ENCODE data around the gene PIAS4. TPM values are rescaled to one million over a fixed set of nuclear protein-coding genes. Genes with fewer than 3 reads are reported as not detected.

The PIAS4 gene
- total and polyA plus RNA-seq, 2 of the 13 experiments (the other 11 are each of a cell fraction or from before 2014, with no cell fraction given), result 9.0 to 20.1 TPM

- no peak overlapping the region for H3K4me3 ChIP-seq (replicated peaks in 1 of 3; ENCODE audit: insufficient read depth in 1 of 3, low read depth in 2 of 3, low read length in 3 of 3)
- H3K79me2 ChIP-seq (ENCODE audit: insufficient read depth, low read length), result peaks cover 50% of the 10 kb centered on the region
- ChIA-PET POLR2A (interaction anchor here (4.4 to 7.4 kb wide), 2 partner anchors 11 to 14 kb away, joined by 56 to 118 read pairs; partner anchors contain the start of gene DAPK3), CTCF (ENCODE audit: low intra/inter-chr PET ratio, low total read pairs) (no interaction called here)
- ATAC-seq (no peak), DNase-seq (ENCODE audit: low spot score) (no peak), FAIRE-seq (no peak)
- H3K4me1 ChIP-seq (ENCODE audit: insufficient read depth, low read length), result peaks cover 50% of the 10 kb centered on the region
- no TSS peak for BruUV-seq (replicated peaks)
- no peaks in the 10 kb centered on the region for H3K9me3 ChIP-seq (ENCODE audit: low read length)
- H2AFZ ChIP-seq (ENCODE audit: low read length), result no peak overlapping the region
- H3K9ac ChIP-seq (ENCODE audit: insufficient read depth, low read depth, low read length), result no peak overlapping the region
- 0 out of 2 replicates have a peak overlapping the region, but pooled peaks have one; percentile 5 for H3K4me2 ChIP-seq (ENCODE audit: low read depth, low read length)
- intact Hi-C loops (cut with micrococcal nuclease; ENCODE audit: unreplicated experiment) (no loop called here), in situ Hi-C loops (cut with HindIII; ENCODE audit: extremely low pct_ligation_motif_present, low pct_unique_long_range_greater_than_20kb) (no loop called here)
- no peak overlapping the region for H3K27ac ChIP-seq (ENCODE audit: extremely low read length, insufficient read depth, low read length)
- no peaks in the 10 kb centered on the region; a peak in 1 of 5 replicates for H3K27me3 ChIP-seq (ENCODE audit: control insufficient read depth in 1 of 2, insufficient read depth in 2 of 2, low read length in 2 of 2)
- WGBS (ENCODE audit: low lambda C conversion rate), result 97% methylated on average over 17 of the region's 39 CpGs
- H3K36me3 ChIP-seq (replicated peaks in 1 of 2; ENCODE audit: control insufficient read depth in 1 of 2, insufficient read depth in 2 of 2, low read length in 2 of 2), result peaks cover 64 to 73% of the 10 kb centered on the region in 2 experiments
- peaks cover 79% of the 10 kb centered on the region for H4K20me1 ChIP-seq (ENCODE audit: insufficient read depth, low read length)
- TF ChIP-seq AGO2 (optimal IDR thresholded peaks at IDR 0.05; ENCODE audit: low read depth, low read length), result peak; percentile 80
- TF ChIP-seq HNRNPL (IDR thresholded peaks at IDR 0.05; ENCODE audit: low read depth, low read length), result 0 out of 2 replicates have a peak, but pooled peaks have one; percentile 46
- TF ChIP-seq TERF1 (CRISPR knock-in tag; IDR thresholded peaks at IDR 0.05), result no peak
- TF ChIP-seq, protein P1, sequence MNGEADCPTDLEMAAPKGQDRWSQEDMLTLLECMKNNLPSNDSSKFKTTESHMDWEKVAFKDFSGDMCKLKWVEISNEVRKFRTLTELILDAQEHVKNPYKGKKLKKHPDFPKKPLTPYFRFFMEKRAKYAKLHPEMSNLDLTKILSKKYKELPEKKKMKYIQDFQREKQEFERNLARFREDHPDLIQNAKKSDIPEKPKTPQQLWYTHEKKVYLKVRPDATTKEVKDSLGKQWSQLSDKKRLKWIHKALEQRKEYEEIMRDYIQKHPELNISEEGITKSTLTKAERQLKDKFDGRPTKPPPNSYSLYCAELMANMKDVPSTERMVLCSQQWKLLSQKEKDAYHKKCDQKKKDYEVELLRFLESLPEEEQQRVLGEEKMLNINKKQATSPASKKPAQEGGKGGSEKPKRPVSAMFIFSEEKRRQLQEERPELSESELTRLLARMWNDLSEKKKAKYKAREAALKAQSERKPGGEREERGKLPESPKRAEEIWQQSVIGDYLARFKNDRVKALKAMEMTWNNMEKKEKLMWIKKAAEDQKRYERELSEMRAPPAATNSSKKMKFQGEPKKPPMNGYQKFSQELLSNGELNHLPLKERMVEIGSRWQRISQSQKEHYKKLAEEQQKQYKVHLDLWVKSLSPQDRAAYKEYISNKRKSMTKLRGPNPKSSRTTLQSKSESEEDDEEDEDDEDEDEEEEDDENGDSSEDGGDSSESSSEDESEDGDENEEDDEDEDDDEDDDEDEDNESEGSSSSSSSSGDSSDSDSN (CRISPR knock-in tag; IDR thresholded peaks at IDR 0.05), result 0 out of 2 replicates have a peak, but pooled peaks have one; percentile 3
- TF ChIP-seq, protein P2, sequence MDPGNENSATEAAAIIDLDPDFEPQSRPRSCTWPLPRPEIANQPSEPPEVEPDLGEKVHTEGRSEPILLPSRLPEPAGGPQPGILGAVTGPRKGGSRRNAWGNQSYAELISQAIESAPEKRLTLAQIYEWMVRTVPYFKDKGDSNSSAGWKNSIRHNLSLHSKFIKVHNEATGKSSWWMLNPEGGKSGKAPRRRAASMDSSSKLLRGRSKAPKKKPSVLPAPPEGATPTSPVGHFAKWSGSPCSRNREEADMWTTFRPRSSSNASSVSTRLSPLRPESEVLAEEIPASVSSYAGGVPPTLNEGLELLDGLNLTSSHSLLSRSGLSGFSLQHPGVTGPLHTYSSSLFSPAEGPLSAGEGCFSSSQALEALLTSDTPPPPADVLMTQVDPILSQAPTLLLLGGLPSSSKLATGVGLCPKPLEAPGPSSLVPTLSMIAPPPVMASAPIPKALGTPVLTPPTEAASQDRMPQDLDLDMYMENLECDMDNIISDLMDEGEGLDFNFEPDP (CRISPR knock-in tag; conservative IDR thresholded peaks at IDR 0.05), result no peak
- 0 out of 2 replicates have a peak, but pooled peaks have one; percentile 22 for TF ChIP-seq HES4 (CRISPR knock-in tag; IDR thresholded peaks at IDR 0.05; ENCODE audit: borderline replicate concordance)
- TF ChIP-seq, protein P3, sequence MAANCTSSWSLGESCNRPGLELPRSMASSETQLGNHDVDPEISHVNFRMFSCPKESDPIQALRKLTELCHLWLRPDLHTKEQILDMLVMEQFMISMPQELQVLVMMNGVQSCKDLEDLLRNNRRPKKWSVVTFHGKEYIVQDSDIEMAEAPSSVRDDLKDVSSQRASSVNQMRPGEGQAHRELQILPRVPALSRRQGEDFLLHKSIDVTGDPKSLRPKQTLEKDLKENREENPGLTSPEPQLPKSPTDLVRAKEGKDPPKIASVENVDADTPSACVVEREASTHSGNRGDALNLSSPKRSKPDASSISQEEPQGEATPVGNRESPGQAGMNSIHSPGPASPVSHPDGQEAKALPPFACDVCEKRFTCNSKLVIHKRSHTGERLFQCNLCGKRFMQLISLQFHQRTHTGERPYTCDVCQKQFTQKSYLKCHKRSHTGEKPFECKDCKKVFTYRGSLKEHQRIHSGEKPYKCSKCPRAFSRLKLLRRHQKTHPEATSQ (CRISPR knock-in tag; IDR thresholded peaks at IDR 0.05; ENCODE audit: borderline replicate concordance), result no peak
- 0 out of 2 replicates have a peak, but pooled peaks have one; percentile 2 for TF ChIP-seq ZNF142 (CRISPR knock-in tag; IDR thresholded peaks at IDR 0.05)
Observed at GRCh38 chr19:3981736-3982681, 25.5 kb upstream of the PIAS4 start.

Measured in HepG2 (cell line).